ENCODE results near the gene GPR176. TPM values are rescaled to one million over a fixed set of nuclear protein-coding genes. Genes with fewer than 3 reads are reported as not detected.

Gene GPR176
- total and polyA plus RNA-seq, 8 donors: 0.16 to 6.8 (median 0.81) TPM

- WGBS, 2 donors: 51 to 73% methylated on average over 3 of the region's 3 CpGs
- Histone ChIP-seq H3K4me3 (no peak overlapping the region), H3K36me3 (no peaks in the 10 kb centered on the region), H3K27me3 (no peaks in the 10 kb centered on the region), H3K27ac (no peak overlapping the region), H3K4me1 (peaks cover 7 to 10% (median 9%) of the 10 kb centered on the region in 3 donors), H3K9me3 (no peaks in the 10 kb centered on the region)
- TF ChIP-seq CTCF (IDR thresholded peaks at IDR 0.05): no peak
- ATAC-seq (no peak), FAIRE-seq (no peak), DNase-seq (no peak)
- intact Hi-C loops (cut with DNase I): no loop called here
These were observed 11.5 kb upstream of the GPR176 start for GRCh38 chr15:39931615-39932014.

- intact Hi-C loops (cut with DNase I): no loop called here
- Histone ChIP-seq H3K27ac (no peak overlapping the region), H3K9me3 (no peaks in the 10 kb centered on the region), H3K27me3 (no peaks in the 10 kb centered on the region), H3K4me3 (no peak overlapping the region), H3K4me1 (no peaks in the 10 kb centered on the region), H3K36me3 (no peaks in the 10 kb centered on the region)
- WGBS, 2 donors: 78 to 86% methylated on average over 5 of the region's 5 CpGs
- no peak for FAIRE-seq
- ATAC-seq: no peak
- no peak for TF ChIP-seq CTCF (IDR thresholded peaks at IDR 0.05)
- no peak for DNase-seq
These were observed 6.5 kb upstream of the GPR176 start for GRCh38 chr15:39926526-39926925.

- 76 to 86% methylated on average over 5 of the region's 5 CpGs for WGBS, 2 donors
- Histone ChIP-seq H3K27me3 (no peaks in the 10 kb centered on the region), H3K36me3 (no peaks in the 10 kb centered on the region), H3K4me1 (peaks cover 0 to 3% (median 2%) of the 10 kb centered on the region in 3 donors), H3K4me3 (no peak overlapping the region), H3K27ac (no peak overlapping the region), H3K9me3 (no peaks in the 10 kb centered on the region)
- FAIRE-seq (no peak), DNase-seq (no peak), ATAC-seq (no peak)
- intact Hi-C loops (cut with DNase I): no loop called here
- TF ChIP-seq CTCF (IDR thresholded peaks at IDR 0.05): no peak
These were observed 5.2 kb upstream of the GPR176 start for GRCh38 chr15:39925112-39925842.

GRCh38 chr15:39924437-39924836 is 4.4 kb upstream of the GPR176 start:
- intact Hi-C loops (cut with DNase I): no loop called here
- H3K27me3 ChIP-seq: peaks cover 0 to 3% (median 0%) of the 10 kb centered on the region in 4 donors
- ATAC-seq (no peak), FAIRE-seq (no peak), DNase-seq (no peak)
- no peak for TF ChIP-seq CTCF (IDR thresholded peaks at IDR 0.05)
- H3K36me3 ChIP-seq: no peaks in the 10 kb centered on the region
- H3K9me3 ChIP-seq: no peaks in the 10 kb centered on the region
- H3K4me3 ChIP-seq: no peak overlapping the region
- 81 to 83% methylated on average over 3 of the region's 3 CpGs for WGBS, 2 donors
- peaks cover 5 to 9% (median 8%) of the 10 kb centered on the region in 3 donors for H3K4me1 ChIP-seq
- no peak overlapping the region for H3K27ac ChIP-seq

- DNase-seq: no peak
These were observed 2.5 kb upstream of the GPR176 start for GRCh38 chr15:39922462-39923092.

More at GRCh38 chr15:39922462-39923092, 2.5 kb upstream of the GPR176 start:
- no peaks in the 10 kb centered on the region for H3K36me3 ChIP-seq
- TF ChIP-seq CTCF (IDR thresholded peaks at IDR 0.05): no peak
- H3K27me3 ChIP-seq: peaks cover 0 to 6% (median 0%) of the 10 kb centered on the region in 4 donors
- intact Hi-C loops (cut with DNase I): no loop called here
- FAIRE-seq (no peak), ATAC-seq (no peak)
- H3K4me1 ChIP-seq: peaks cover 6 to 9% (median 8%) of the 10 kb centered on the region in 3 donors
- no peak overlapping the region for H3K4me3 ChIP-seq
- H3K27ac ChIP-seq: no peak overlapping the region
- 57 to 58% methylated on average over 4 of the region's 4 CpGs for WGBS, 2 donors
- no peaks in the 10 kb centered on the region for H3K9me3 ChIP-seq
